ENCODE data around the gene TCL1A. TPM values are rescaled to one million over a fixed set of nuclear protein-coding genes. Genes with fewer than 3 reads are reported as not detected.

Gene TCL1A
- polyA plus RNA-seq, 1 donor (not counting 4 experiments of a cell fraction or from before 2014, with no cell fraction given), result not detected

DNA sequence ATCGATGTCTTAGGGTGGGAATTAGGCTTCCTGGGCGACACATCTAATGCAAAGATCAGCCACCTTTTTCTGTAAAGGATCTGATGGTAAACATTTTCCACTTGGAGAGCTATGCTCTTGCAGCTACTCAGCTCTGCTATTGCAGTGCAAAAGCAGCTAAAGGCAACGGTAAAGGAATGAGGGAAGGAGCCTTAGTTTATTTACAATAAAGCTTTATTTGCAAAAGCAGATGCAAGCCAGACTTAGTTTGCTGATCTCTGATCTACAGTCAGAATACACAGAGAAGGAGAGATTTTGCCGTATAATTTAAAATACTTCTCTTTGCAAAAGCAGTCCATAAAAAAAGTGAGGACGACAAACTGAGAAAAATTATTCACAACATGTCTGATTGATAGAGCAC lies 24.5 kb downstream of the TCL1A start:
- Histone ChIP-seq H3K9me1 (ENCODE audit: control insufficient read depth, extremely low read depth, insufficient read depth, low read length) (no peaks in the 10 kb centered on the region), H2AFZ (ENCODE audit: control insufficient read depth, low read length) (no peak overlapping the region), H3K4me2 (ENCODE audit: control insufficient read depth, extremely low read depth, insufficient read depth, low read depth, low read length) (no peak overlapping the region), H3K9ac (ENCODE audit: control insufficient read depth, extremely low read depth, insufficient read depth, low read length) (no peak overlapping the region), H3K36me3 (ENCODE audit: control insufficient read depth in 2 of 2, extremely low read depth in 1 of 2, insufficient read depth in 2 of 2, low read length in 2 of 2) (no peaks in the 10 kb centered on the region), H3K27ac (ENCODE audit: control insufficient read depth, insufficient read depth, low read length) (no peak overlapping the region), H3K4me1 (ENCODE audit: control insufficient read depth, extremely low read depth, insufficient read depth, low read length) (no peaks in the 10 kb centered on the region), H3K9me3 (ENCODE audit: control insufficient read depth, low read depth, low read length) (no peaks in the 10 kb centered on the region), H3K27me3 (ENCODE audit: control insufficient read depth, extremely low read depth, insufficient read depth, low read length) (no peaks in the 10 kb centered on the region), H3K79me2 (ENCODE audit: control insufficient read depth, insufficient read depth, low read length) (no peaks in the 10 kb centered on the region), H4K20me1 (ENCODE audit: control insufficient read depth, extremely low read depth, insufficient read depth, low read length) (no peaks in the 10 kb centered on the region), H3K4me3 (ENCODE audit: control insufficient read depth in 2 of 3, extremely low read depth in 1 of 3, insufficient read depth in 2 of 3, low read depth in 1 of 3, low read length in 3 of 3) (no peak overlapping the region)
- dilution Hi-C loops (cut with MboI; ENCODE audit: extremely low pct_ligation_motif_present, low sequenced_read_pairs), result no loop called here
- no peak for DNase-seq (ENCODE audit: low read depth, low spot score)
- TF ChIP-seq, protein P1, sequence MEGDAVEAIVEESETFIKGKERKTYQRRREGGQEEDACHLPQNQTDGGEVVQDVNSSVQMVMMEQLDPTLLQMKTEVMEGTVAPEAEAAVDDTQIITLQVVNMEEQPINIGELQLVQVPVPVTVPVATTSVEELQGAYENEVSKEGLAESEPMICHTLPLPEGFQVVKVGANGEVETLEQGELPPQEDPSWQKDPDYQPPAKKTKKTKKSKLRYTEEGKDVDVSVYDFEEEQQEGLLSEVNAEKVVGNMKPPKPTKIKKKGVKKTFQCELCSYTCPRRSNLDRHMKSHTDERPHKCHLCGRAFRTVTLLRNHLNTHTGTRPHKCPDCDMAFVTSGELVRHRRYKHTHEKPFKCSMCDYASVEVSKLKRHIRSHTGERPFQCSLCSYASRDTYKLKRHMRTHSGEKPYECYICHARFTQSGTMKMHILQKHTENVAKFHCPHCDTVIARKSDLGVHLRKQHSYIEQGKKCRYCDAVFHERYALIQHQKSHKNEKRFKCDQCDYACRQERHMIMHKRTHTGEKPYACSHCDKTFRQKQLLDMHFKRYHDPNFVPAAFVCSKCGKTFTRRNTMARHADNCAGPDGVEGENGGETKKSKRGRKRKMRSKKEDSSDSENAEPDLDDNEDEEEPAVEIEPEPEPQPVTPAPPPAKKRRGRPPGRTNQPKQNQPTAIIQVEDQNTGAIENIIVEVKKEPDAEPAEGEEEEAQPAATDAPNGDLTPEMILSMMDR (optimal IDR thresholded peaks at IDR 0.05 in 1 of 3, IDR thresholded peaks at IDR 0.05 in 1 of 3, conservative IDR thresholded peaks at IDR 0.05 in 1 of 3; ENCODE audit: extremely low read depth in 1 of 3, insufficient read depth in 2 of 3, low read length in 3 of 3), result no peak
- no peak for TF ChIP-seq EZH2 (IDR thresholded peaks at IDR 0.05; ENCODE audit: low read length)
- no peak for FAIRE-seq

DNA sequence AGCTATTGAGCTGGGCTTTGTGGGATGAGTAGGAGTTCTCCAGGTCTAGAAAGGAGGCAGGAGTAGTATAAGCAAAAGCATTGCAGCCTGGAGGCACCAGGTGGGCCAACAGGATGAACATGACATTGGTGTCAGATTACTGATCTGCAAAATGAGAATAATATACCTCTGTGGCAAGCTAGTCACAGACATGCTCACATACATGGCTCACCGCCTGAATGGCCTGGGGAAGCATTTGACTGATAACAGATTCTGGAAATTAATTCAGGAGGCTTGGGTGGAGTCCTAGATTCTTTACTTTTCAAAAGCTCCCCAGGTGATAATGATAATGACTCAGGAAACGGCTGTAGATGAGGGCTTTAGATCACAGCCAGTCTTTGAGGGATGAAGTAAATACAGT lies 27.0 kb downstream of the TCL1A start:
- H3K4me1 ChIP-seq (ENCODE audit: control insufficient read depth, extremely low read depth, insufficient read depth, low read length), result no peaks in the 10 kb centered on the region
- FAIRE-seq, result no peak
- H3K9me3 ChIP-seq (ENCODE audit: control insufficient read depth, low read depth, low read length), result no peaks in the 10 kb centered on the region
- dilution Hi-C loops (cut with MboI; ENCODE audit: extremely low pct_ligation_motif_present, low sequenced_read_pairs), result no loop called here
- H3K36me3 ChIP-seq (ENCODE audit: control insufficient read depth in 2 of 2, extremely low read depth in 1 of 2, insufficient read depth in 2 of 2, low read length in 2 of 2), result no peaks in the 10 kb centered on the region
- DNase-seq (ENCODE audit: low read depth, low spot score), result no peak
- no peaks in the 10 kb centered on the region for H3K27me3 ChIP-seq (ENCODE audit: control insufficient read depth, extremely low read depth, insufficient read depth, low read length)
- H2AFZ ChIP-seq (ENCODE audit: control insufficient read depth, low read length), result no peak overlapping the region
- no peak overlapping the region for H3K9ac ChIP-seq (ENCODE audit: control insufficient read depth, extremely low read depth, insufficient read depth, low read length)
- H3K79me2 ChIP-seq (ENCODE audit: control insufficient read depth, insufficient read depth, low read length), result no peaks in the 10 kb centered on the region
- H3K4me3 ChIP-seq (ENCODE audit: control insufficient read depth in 2 of 3, extremely low read depth in 1 of 3, insufficient read depth in 2 of 3, low read depth in 1 of 3, low read length in 3 of 3), result no peak overlapping the region
- no peaks in the 10 kb centered on the region for H4K20me1 ChIP-seq (ENCODE audit: control insufficient read depth, extremely low read depth, insufficient read depth, low read length)
- TF ChIP-seq, protein P1 (optimal IDR thresholded peaks at IDR 0.05 in 1 of 3, IDR thresholded peaks at IDR 0.05 in 1 of 3, conservative IDR thresholded peaks at IDR 0.05 in 1 of 3; ENCODE audit: extremely low read depth in 1 of 3, insufficient read depth in 2 of 3, low read length in 3 of 3), result no peak
- TF ChIP-seq EZH2 (IDR thresholded peaks at IDR 0.05; ENCODE audit: low read length), result no peak
- H3K27ac ChIP-seq (ENCODE audit: control insufficient read depth, insufficient read depth, low read length), result no peak overlapping the region
- no peaks in the 10 kb centered on the region for H3K9me1 ChIP-seq (ENCODE audit: control insufficient read depth, extremely low read depth, insufficient read depth, low read length)
- no peak overlapping the region for H3K4me2 ChIP-seq (ENCODE audit: control insufficient read depth, extremely low read depth, insufficient read depth, low read depth, low read length)

Data from keratinocyte (primary cell).